HepG2 (cell line): ENCODE measurements around the gene DPAGT1. TPM values are rescaled to one million over a fixed set of nuclear protein-coding genes. Genes with fewer than 3 reads are reported as not detected.
A peak's percentile ranks its signal among the peaks of the same experiment; 100 is the strongest.

Experiments
- ATAC-seq: fragments of 200-7000 bp; cut with Tn5 transposase; 3 replicates; pipeline ENCODE4 v1.9.1; 2020; ENCODE audit warnings: mild to moderate bottlenecking, moderate library complexity
- BruUV-seq: library from RNA; stranded (reverse); fragments of 400-500 nt; replicated peaks from 2 replicates; lab custom pipeline; 2021; lab: Mats Ljungman, UMichigan
- CTCF ChIA-PET: fragments of 300-600 bp; formaldehyde crosslinking; extraction: SDS; loops from one replicate; lab custom pipeline; 2021; ENCODE audit warnings: low total read pairs, inconsistent platforms, low intra/inter-chr PET ratio; lab: Yijun Ruan, JAX
- POLR2A ChIA-PET: fragments of 350-600 bp; sonication (Branson Sonifier 250); formaldehyde crosslinking; loops from one replicate; lab custom pipeline; 2020; ENCODE audit warnings: antibody characterized with exemption, inconsistent platforms; lab: Yijun Ruan, JAX
- DNase-seq: peaks from one replicate; pipeline ENCODE4 v3.0.0-alpha.2; 2015; ENCODE audit warnings: low spot score
- FAIRE-seq: peaks from 3 replicates; lab custom pipeline; 2011; peaks lifted over from hg19 to GRCh38; lab: Jason Lieb, UNC
- H2AFZ ChIP-seq: one replicate; pipeline ENCODE4 v1.6.1; 2011; ENCODE audit warnings: low read length, inconsistent platforms
- H3K27ac ChIP-seq: fragments of 300-600 bp; 3 replicates; pipeline ENCODE4 v1.8.0; 2011; ENCODE audit warnings: mixed run types, mild to moderate bottlenecking, mixed read lengths, low read length, inconsistent platforms; ENCODE audit not compliant: insufficient read depth; ENCODE audit errors: extremely low read length
- H3K27me3 ChIP-seq, 2 experiments: fragments of 200-600 bp in 1 of 2; 2 replicates in 1 of 2; 3 replicates in 1 of 2; pipeline versions ENCODE4 v1.6.0 to v1.8.0; 2011; ENCODE audit warnings: low read length in 2 of 2, mild to moderate bottlenecking in 2 of 2, moderate library complexity in 2 of 2, inconsistent platforms in 1 of 2; ENCODE audit not compliant: insufficient read depth in 2 of 2, control insufficient read depth in 1 of 2
- H3K36me3 ChIP-seq, 2 experiments: fragments of 200-600 bp in 1 of 2; replicated peaks in 1 of 2; 2 replicates in 1 of 2; 3 replicates in 1 of 2; pipeline versions ENCODE4 v1.5.1 to v1.8.0; 2011; ENCODE audit warnings: low read length in 2 of 2, inconsistent platforms in 1 of 2; ENCODE audit not compliant: insufficient read depth in 2 of 2, control insufficient read depth in 1 of 2
- H3K4me1 ChIP-seq: 2 replicates; pipeline ENCODE4 v1.5.1; 2012; ENCODE audit warnings: low read length, inconsistent platforms; ENCODE audit not compliant: insufficient read depth
- H3K4me2 ChIP-seq: 2 replicates; pipeline ENCODE4 v1.6.0; 2011; ENCODE audit warnings: low read depth, low read length, inconsistent platforms
- H3K4me3 ChIP-seq, 3 experiments: fragments of 200-600 bp in 1 of 3; sonication (generic), shearing (Covaris generic) in 1 of 3; replicated peaks in 1 of 3; 2 replicates each; pipeline ENCODE4 v1.5.1; 2011 to 2016; ENCODE audit warnings: low read length in 3 of 3, inconsistent platforms in 2 of 3, low read depth in 2 of 3, mild to moderate bottlenecking in 2 of 3, control low read depth in 1 of 3, mixed read lengths in 1 of 3; ENCODE audit not compliant: insufficient read depth in 1 of 3
- H3K79me2 ChIP-seq: one replicate; pipeline ENCODE4 v1.6.1; 2011; ENCODE audit warnings: low read length, inconsistent platforms; ENCODE audit not compliant: insufficient read depth
- H3K9ac ChIP-seq: 2 replicates; pipeline ENCODE4 v1.6.0; 2011; ENCODE audit warnings: mild to moderate bottlenecking, low read depth, low read length, inconsistent platforms; ENCODE audit not compliant: insufficient read depth
- H3K9me3 ChIP-seq: 2 replicates; pipeline ENCODE4 v1.5.1; 2012; ENCODE audit warnings: mild to moderate bottlenecking, low read length
- H4K20me1 ChIP-seq: 2 replicates; pipeline ENCODE4 v1.6.0; 2011; ENCODE audit warnings: inconsistent platforms, mild to moderate bottlenecking, low read length, moderate library complexity; ENCODE audit not compliant: insufficient read depth
- ATAD3A ChIP-seq: sonication (generic); formaldehyde crosslinking; IDR thresholded peaks from 2 replicates; pipeline ENCODE4 v1.4.0; 2020; ENCODE audit warnings: missing genetic modification reagents
- HMG20B ChIP-seq: conservative IDR thresholded peaks from 2 replicates; pipeline ENCODE4 v1.6.1; 2016; ENCODE audit warnings: missing genetic modification reagents, missing compliant biosample characterization
- HOXA3 ChIP-seq: sonication (generic); formaldehyde crosslinking; IDR thresholded peaks from 2 replicates; pipeline ENCODE4 v1.5.0; 2020; ENCODE audit warnings: missing genetic modification reagents
- HOXD1 ChIP-seq: sonication (generic); formaldehyde crosslinking; IDR thresholded peaks from 2 replicates; pipeline ENCODE4 v1.5.0; 2020; ENCODE audit warnings: missing genetic modification reagents
- LRRFIP1 ChIP-seq: sonication (generic); formaldehyde crosslinking; conservative IDR thresholded peaks from 2 replicates; pipeline ENCODE4 v1.4.0; 2020; ENCODE audit warnings: missing genetic modification reagents
- SAP130 ChIP-seq: IDR thresholded peaks from 2 replicates; pipeline ENCODE4 v1.6.1; 2016; ENCODE audit warnings: low read depth
- SRF ChIP-seq: IDR thresholded peaks from 2 replicates; pipeline ENCODE4 v1.6.1; 2011; ENCODE audit warnings: mild to moderate bottlenecking, low read depth, low read length, moderate library complexity
- XBP1 ChIP-seq: sonication (generic); formaldehyde crosslinking; IDR thresholded peaks from 2 replicates; pipeline ENCODE4 v1.5.0; 2020; ENCODE audit warnings: missing genetic modification reagents
- ZBTB44 ChIP-seq: sonication (generic); formaldehyde crosslinking; IDR thresholded peaks from 2 replicates; pipeline ENCODE4 v1.4.0; 2020; ENCODE audit warnings: missing genetic modification reagents
- ZNF18 ChIP-seq: sonication (generic); formaldehyde crosslinking; IDR thresholded peaks from 2 replicates; pipeline ENCODE4 v1.8.0; 2022; ENCODE audit warnings: mild to moderate bottlenecking, missing genetic modification reagents; ENCODE audit not compliant: insufficient replicate concordance
- ZNF276 ChIP-seq: sonication (generic); formaldehyde crosslinking; IDR thresholded peaks from 2 replicates; pipeline ENCODE4 v1.4.0; 2020; ENCODE audit warnings: mild to moderate bottlenecking, low read depth, missing genetic modification reagents
- ZNF639 ChIP-seq: conservative IDR thresholded peaks from 2 replicates; pipeline ENCODE4 v1.6.1; 2018; ENCODE audit warnings: missing genetic modification reagents
- ZNF672 ChIP-seq: sonication (generic); formaldehyde crosslinking; IDR thresholded peaks from 2 replicates; pipeline ENCODE4 v1.8.1; 2022; ENCODE audit warnings: missing genetic modification reagents
- WGBS: methylation state at CpG from one replicate; pipeline ENCODE4 v1.1.6; 2017; ENCODE audit warnings: low lambda C conversion rate; 5-methylcytosine and 5-hydroxymethylcytosine counted together
- in situ Hi-C: cut with HindIII; loops from 2 replicates; pipeline ENCODE4 v1.10.0; 2017; ENCODE audit warnings: low pct_unique_long_range_greater_than_20kb; ENCODE audit not compliant: extremely low pct_ligation_motif_present
- intact Hi-C: fragments of 100-400 bp; cut with micrococcal nuclease; formaldehyde crosslinking; loops from one replicate; pipeline ENCODE4 v1.10.0; 2022; ENCODE audit not compliant: unreplicated experiment
- polyA plus RNA-seq, 8 experiments: library from polyadenylated mRNA; depleted of rRNA in 3 of 8; stranded (reverse) in 7 of 8; unstranded in 1 of 8; fragments of >200 nt; fragmentation: Illumina TruSeq in 4 of 8; extraction: Trizol in 4 of 8; gene quantifications; 2 replicates each; pipeline versions ENCODE4 v1.2.1 to v1.2.3, GENCODE V29; 2011 to 2016; ENCODE audit warnings: low read depth in 4 of 8, missing spikeins in 1 of 8, mixed read lengths in 1 of 8; ENCODE audit not compliant: insufficient read depth in 1 of 8
- total RNA-seq, 5 experiments: library from RNA; depleted of rRNA; stranded (reverse); fragments of >200 nt; fragmentation: Illumina TruSeq; extraction: Trizol; gene quantifications; 2 replicates each; pipeline ENCODE4 v1.2.3, GENCODE V29; 2016; ENCODE audit warnings: low read depth in 1 of 5

Gene DPAGT1
- total and polyA plus RNA-seq, 2 of the 13 experiments (the other 11 are each of a cell fraction or from before 2014, with no cell fraction given) = 37.6 to 70.7 TPM

- TF ChIP-seq LRRFIP1 (CRISPR knock-in tag) = no peak
- 0 out of 2 replicates have a peak, but pooled peaks have one; percentile 24 for TF ChIP-seq SRF
- TF ChIP-seq, all 625 proteins: peak for 167
Observed at GRCh38 chr11:119101759-119102423, at the start of gene DPAGT1 (continued).

GRCh38 chr11:119149786-119150275, 48.2 kb upstream of the DPAGT1 start:
- ATAC-seq = no peak
- no TSS peak for BruUV-seq
- Histone ChIP-seq H3K4me1 (peaks cover 6% of the 10 kb centered on the region; the same call in 1 of the 2 replicates), H3K27me3 (peaks cover 18 to 80% of the 10 kb centered on the region in 2 experiments), H3K9ac (no peak overlapping the region), H3K9me3 (no peaks in the 10 kb centered on the region), H2AFZ (no peak overlapping the region), H3K4me3 (peak overlapping the region in 2 of 3 experiments; percentile 61 to 68; a peak in 3 of 6 replicates), H3K27ac (no peak overlapping the region), H4K20me1 (no peaks in the 10 kb centered on the region), H3K4me2 (peak overlapping the region; percentile 66), H3K79me2 (no peaks in the 10 kb centered on the region), H3K36me3 (no peaks in the 10 kb centered on the region)
- in situ Hi-C loops = no loop called here
- FAIRE-seq = no peak
- DNase-seq = no peak
- WGBS = 27% methylated on average over 14 of the region's 33 CpGs
- ChIA-PET POLR2A (no interaction called here), CTCF (no interaction called here)
- intact Hi-C loops = no loop called here
- TF ChIP-seq ZNF639 (CRISPR knock-in tag) (no peak), HOXD1 (CRISPR knock-in tag) (no peak), SAP130 (no peak), HOXA3 (CRISPR knock-in tag) (no peak), ATAD3A (CRISPR knock-in tag) (no peak), HMG20B (CRISPR knock-in tag) (no peak), ZBTB44 (CRISPR knock-in tag) (no peak), ZNF672 (CRISPR knock-in tag) (no peak), XBP1 (CRISPR knock-in tag) (no peak), ZNF18 (CRISPR knock-in tag) (no peak), ZNF276 (no peak)
